ENCODE results near the gene BCOR. TPM values are rescaled to one million over a fixed set of nuclear protein-coding genes. Genes with fewer than 3 reads are reported as not detected.

BCOR gene
- total RNA-seq, 3 donors from 2014 or later, result 11.7 to 28.1 (median 27.9) TPM

- H3K27ac ChIP-seq, result no peak overlapping the region
- TF ChIP-seq POLR2A (IDR thresholded peaks at IDR 0.05), result no peak
- TF ChIP-seq POLR2AphosphoS5 (IDR thresholded peaks at IDR 0.05), result no peak
- TF ChIP-seq CTCF (IDR thresholded peaks at IDR 0.05), result no peak
Measured at GRCh38 chrX:40121618-40122017, 23.9 kb upstream of the BCOR start.

GRCh38 chrX:40120838-40121580, 23.3 kb upstream of the BCOR start:
- no peak for DNase-seq (ENCODE audit: low spot score in 2 of 2)
- intact Hi-C loops (cut with DNase I; ENCODE audit: low total_unique reads), result no loop called here
- Histone ChIP-seq H3K27ac (no peak overlapping the region), H3K36me3 (no peaks in the 10 kb centered on the region), H3K4me3 (no peak overlapping the region), H3K4me1 (no peaks in the 10 kb centered on the region), H3K9me3 (no peaks in the 10 kb centered on the region), H3K27me3 (peaks cover 0 to 50% of the 10 kb centered on the region in 2 donors)
- TF ChIP-seq CTCF (IDR thresholded peaks at IDR 0.05), result no peak
- TF ChIP-seq POLR2AphosphoS5 (IDR thresholded peaks at IDR 0.05), result no peak
- no peak for TF ChIP-seq POLR2A (IDR thresholded peaks at IDR 0.05)

More at GRCh38 chrX:40121618-40122017, 23.9 kb upstream of the BCOR start:
- Histone ChIP-seq H3K27me3 (peaks cover 0 to 44% of the 10 kb centered on the region in 2 donors), H3K9me3 (no peaks in the 10 kb centered on the region), H3K36me3 (no peaks in the 10 kb centered on the region), H3K4me1 (no peaks in the 10 kb centered on the region), H3K4me3 (no peak overlapping the region)
- DNase-seq (ENCODE audit: low spot score in 2 of 2), result no peak
- intact Hi-C loops (cut with DNase I; ENCODE audit: low total_unique reads), result no loop called here

- DNase-seq (ENCODE audit: low spot score in 2 of 2), result no peak
- TF ChIP-seq POLR2A (IDR thresholded peaks at IDR 0.05) (no peak), CTCF (IDR thresholded peaks at IDR 0.05) (no peak), POLR2AphosphoS5 (IDR thresholded peaks at IDR 0.05) (no peak)
- no peaks in the 10 kb centered on the region for H3K9me3 ChIP-seq
- no peak overlapping the region for H3K27ac ChIP-seq
- H3K36me3 ChIP-seq, result no peaks in the 10 kb centered on the region
- H3K27me3 ChIP-seq, result peaks cover 0 to 60% of the 10 kb centered on the region in 2 donors
- no peak overlapping the region for H3K4me3 ChIP-seq
- intact Hi-C loops (cut with DNase I; ENCODE audit: low total_unique reads), result no loop called here
- no peaks in the 10 kb centered on the region for H3K4me1 ChIP-seq
Measured at GRCh38 chrX:40117715-40118285, 20.0 kb upstream of the BCOR start.

- TF ChIP-seq POLR2AphosphoS5 (IDR thresholded peaks at IDR 0.05), result no peak
- TF ChIP-seq POLR2A (IDR thresholded peaks at IDR 0.05), result no peak
- no peak for TF ChIP-seq CTCF (IDR thresholded peaks at IDR 0.05)
- H3K4me3 ChIP-seq, result no peak overlapping the region
- H3K27me3 ChIP-seq, result peaks cover 0 to 59% of the 10 kb centered on the region in 2 donors
- H3K4me1 ChIP-seq, result no peaks in the 10 kb centered on the region
- DNase-seq (ENCODE audit: low spot score in 2 of 2), result no peak
- H3K27ac ChIP-seq, result no peak overlapping the region
- no peaks in the 10 kb centered on the region for H3K36me3 ChIP-seq
- intact Hi-C loops (cut with DNase I; ENCODE audit: low total_unique reads), result no loop called here
- no peaks in the 10 kb centered on the region for H3K9me3 ChIP-seq
Measured at GRCh38 chrX:40116925-40117324, 19.2 kb upstream of the BCOR start.

GRCh38 chrX:40112996-40113395, 15.2 kb upstream of the BCOR start:
- Histone ChIP-seq H3K9me3 (no peaks in the 10 kb centered on the region), H3K27me3 (peaks cover 0 to 69% of the 10 kb centered on the region in 2 donors), H3K4me1 (peaks cover under 1 to 4% of the 10 kb centered on the region in 2 donors), H3K36me3 (no peaks in the 10 kb centered on the region), H3K4me3 (no peak overlapping the region), H3K27ac (no peak overlapping the region)
- TF ChIP-seq POLR2AphosphoS5 (IDR thresholded peaks at IDR 0.05) (no peak), POLR2A (IDR thresholded peaks at IDR 0.05) (no peak), CTCF (IDR thresholded peaks at IDR 0.05) (no peak)
- DNase-seq (ENCODE audit: low spot score in 2 of 2), result no peak
- intact Hi-C loops (cut with DNase I; ENCODE audit: low total_unique reads), result no loop called here

All from breast epithelium (tissue), 4 donors.